Epithelial cell of proximal tubule (primary cell): ENCODE results near the gene PNPLA8. TPM values are rescaled to one million over a fixed set of nuclear protein-coding genes. Genes with fewer than 3 reads are reported as not detected.
"Not testable (repeated sequence)": the region's sequence is repeated elsewhere in the genome, so short reads cannot be mapped to it uniquely, and the experiment has no call there.

Source experiments
- DNase-seq: peaks from one replicate; pipeline ENCODE4 v3.0.0-alpha.2; 2011; ENCODE audit warnings: low read depth
- H3K4me3 ChIP-seq: 2 replicates; pipeline ENCODE4 v1.5.1; 2011; ENCODE audit warnings: low read depth, mild to moderate bottlenecking, low read length
- total RNA-seq: library from RNA; depleted of rRNA; stranded (reverse); fragments of >200 nt; gene quantifications from 2 replicates; pipeline ENCODE4 v1.2.3, GENCODE V29; 2015
- TF ChIP-seq, protein P1 (sequence below): conservative IDR thresholded peaks from 2 replicates; pipeline ENCODE4 v1.5.1; 2012; ENCODE audit warnings: low read depth, mild to moderate bottlenecking, low read length

The PNPLA8 gene
- total RNA-seq, 1 donor from 2014 or later = 23.5 TPM

DNA sequence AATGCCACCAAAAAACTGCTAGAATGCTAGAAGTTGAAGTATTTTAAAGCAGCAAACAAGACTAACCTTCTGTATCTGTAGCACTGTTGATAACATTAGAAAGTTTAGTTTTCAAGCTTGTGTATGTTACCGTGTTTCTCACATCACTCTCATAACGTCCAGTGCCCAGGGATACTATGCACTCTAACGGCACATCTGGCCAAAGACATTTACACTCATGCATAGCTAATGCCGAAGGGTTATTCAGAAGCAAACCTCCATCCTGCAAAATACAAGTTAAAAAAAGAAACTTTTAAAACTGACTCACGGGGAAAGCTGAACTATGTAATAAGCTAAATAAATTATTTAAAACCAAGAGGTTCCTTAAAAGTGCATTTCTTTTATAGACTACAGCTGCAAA, 46.8 kb downstream of the PNPLA8 start:
- TF ChIP-seq, protein P1, sequence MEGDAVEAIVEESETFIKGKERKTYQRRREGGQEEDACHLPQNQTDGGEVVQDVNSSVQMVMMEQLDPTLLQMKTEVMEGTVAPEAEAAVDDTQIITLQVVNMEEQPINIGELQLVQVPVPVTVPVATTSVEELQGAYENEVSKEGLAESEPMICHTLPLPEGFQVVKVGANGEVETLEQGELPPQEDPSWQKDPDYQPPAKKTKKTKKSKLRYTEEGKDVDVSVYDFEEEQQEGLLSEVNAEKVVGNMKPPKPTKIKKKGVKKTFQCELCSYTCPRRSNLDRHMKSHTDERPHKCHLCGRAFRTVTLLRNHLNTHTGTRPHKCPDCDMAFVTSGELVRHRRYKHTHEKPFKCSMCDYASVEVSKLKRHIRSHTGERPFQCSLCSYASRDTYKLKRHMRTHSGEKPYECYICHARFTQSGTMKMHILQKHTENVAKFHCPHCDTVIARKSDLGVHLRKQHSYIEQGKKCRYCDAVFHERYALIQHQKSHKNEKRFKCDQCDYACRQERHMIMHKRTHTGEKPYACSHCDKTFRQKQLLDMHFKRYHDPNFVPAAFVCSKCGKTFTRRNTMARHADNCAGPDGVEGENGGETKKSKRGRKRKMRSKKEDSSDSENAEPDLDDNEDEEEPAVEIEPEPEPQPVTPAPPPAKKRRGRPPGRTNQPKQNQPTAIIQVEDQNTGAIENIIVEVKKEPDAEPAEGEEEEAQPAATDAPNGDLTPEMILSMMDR = no peak
- no peak overlapping the region for H3K4me3 ChIP-seq
- no peak for DNase-seq

DNA sequence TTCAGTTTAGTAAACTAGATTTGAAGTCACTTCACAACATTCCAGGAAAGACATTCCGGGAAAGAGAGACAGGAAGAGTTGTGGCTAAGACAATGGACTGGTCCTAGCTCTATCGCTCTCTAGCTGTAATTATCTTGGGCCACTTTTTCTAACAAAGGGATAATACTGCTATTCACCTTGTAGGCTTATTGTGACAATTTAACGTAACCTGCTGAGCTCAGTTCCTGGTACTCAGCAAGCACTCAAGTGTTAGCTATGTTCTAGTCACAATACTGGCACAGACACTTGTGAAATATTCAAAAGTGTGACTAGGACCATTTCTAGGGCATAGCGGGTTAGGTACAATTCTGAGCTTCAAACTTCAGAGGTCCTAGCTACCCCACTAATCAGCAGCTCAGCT, 57.7 kb downstream of the PNPLA8 start:
- no peak for DNase-seq
- TF ChIP-seq, protein P1 = no peak

GRCh38 chr7:108467391-108467790, 58.5 kb downstream of the PNPLA8 start:
- TF ChIP-seq, protein P1 = no peak
- no peak overlapping the region for H3K4me3 ChIP-seq

More for the DNA sequence above, 57.7 kb downstream of the PNPLA8 start:
- H3K4me3 ChIP-seq = no peak overlapping the region

GRCh38 chr7:108466322-108466721, 59.6 kb downstream of the PNPLA8 start:
- H3K4me3 ChIP-seq, DNase-seq: not testable (repeated sequence)

More at GRCh38 chr7:108467391-108467790, 58.5 kb downstream of the PNPLA8 start:
- DNase-seq = no peak

- no peak overlapping the region for H3K4me3 ChIP-seq
- TF ChIP-seq, protein P1 = no peak
- DNase-seq = no peak
These were observed 61.2 kb downstream of the PNPLA8 start for GRCh38 chr7:108464743-108465142.

DNA sequence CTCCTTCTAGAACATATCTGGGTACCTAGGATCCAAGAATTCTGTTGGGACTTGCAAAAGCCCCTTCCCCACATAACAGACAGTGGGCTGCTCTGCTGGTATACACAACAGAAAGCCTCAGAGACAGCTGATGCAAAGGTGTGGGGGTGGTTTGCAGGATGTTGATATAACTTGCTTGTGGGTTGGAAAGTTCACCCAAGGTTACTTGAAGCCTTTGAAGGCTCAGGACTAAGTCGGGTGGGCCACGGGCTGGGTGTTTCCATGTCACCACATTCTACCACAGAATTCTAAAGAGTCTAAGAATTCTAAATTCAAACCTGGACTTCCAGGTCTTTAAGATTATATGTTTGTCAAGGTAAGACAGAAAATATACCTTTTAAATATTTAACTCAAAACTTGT, 62.3 kb downstream of the PNPLA8 start:
- no peak for DNase-seq
- TF ChIP-seq, protein P1 = no peak
- H3K4me3 ChIP-seq = no peak overlapping the region

DNA sequence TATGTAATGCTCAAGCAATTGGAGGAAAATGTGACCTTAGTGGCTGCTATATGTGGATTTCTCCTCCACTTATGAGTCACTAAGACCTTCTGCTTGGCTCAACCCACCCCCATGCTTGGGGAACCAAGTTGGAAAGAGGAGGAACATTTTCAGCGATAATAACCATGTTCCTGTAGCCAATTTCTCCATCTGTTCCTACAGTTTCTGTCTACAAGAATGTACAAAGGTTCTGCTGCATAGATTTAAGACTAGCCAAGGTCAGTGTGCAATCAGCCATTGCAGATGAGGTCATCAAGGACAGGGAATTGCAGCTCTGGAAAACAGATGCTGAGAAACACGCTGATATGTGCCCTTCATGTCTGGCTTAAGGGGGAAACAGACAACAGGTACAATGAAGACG, 64.1 kb downstream of the PNPLA8 start:
- TF ChIP-seq, protein P1 = no peak
- no peak for DNase-seq
- H3K4me3 ChIP-seq = no peak overlapping the region
